Liver (tissue), 9 donors: ENCODE measurements around the gene PGGHG. TPM values are rescaled to one million over a fixed set of nuclear protein-coding genes. Genes with fewer than 3 reads are reported as not detected.

ENCODE experiments used
- DNase-seq: peaks from one replicate; pipeline ENCODE4 v3.0.0-alpha.2; 2017; ENCODE audit warnings: low spot score
- H3K27ac ChIP-seq, 2 donors: one replicate each; pipeline ENCODE4 v1.7.0; 2013; ENCODE audit warnings: inconsistent platforms in 2 of 2, low read length in 2 of 2, control low read depth in 1 of 2, low read depth in 1 of 2, mild to moderate bottlenecking in 1 of 2
- H3K27me3 ChIP-seq, 4 donors: one replicate each; pipeline versions ENCODE4 v1.6.1 to v1.7.0; 2013; ENCODE audit warnings: low read length in 3 of 4, inconsistent platforms in 1 of 4, mild to moderate bottlenecking in 1 of 4, moderate library complexity in 1 of 4; ENCODE audit not compliant: control insufficient read depth in 4 of 4, insufficient read depth in 4 of 4
- H3K36me3 ChIP-seq, 4 donors: one replicate each; pipeline versions ENCODE4 v1.6.1 to v1.7.0; 2013; ENCODE audit warnings: low read length in 3 of 4, mild to moderate bottlenecking in 3 of 4, low read depth in 1 of 4, moderate library complexity in 1 of 4; ENCODE audit not compliant: control insufficient read depth in 4 of 4, insufficient read depth in 3 of 4
- H3K4me1 ChIP-seq, 4 donors: one replicate each; pipeline versions ENCODE4 v1.6.1 to v1.7.0; 2013; ENCODE audit warnings: low read length in 3 of 4, mild to moderate bottlenecking in 3 of 4, moderate library complexity in 1 of 4; ENCODE audit not compliant: control insufficient read depth in 4 of 4, insufficient read depth in 4 of 4
- H3K4me3 ChIP-seq, 3 donors: one replicate each; pipeline versions ENCODE4 v1.6.1 to v1.7.0; 2013; ENCODE audit warnings: low read length in 3 of 3, control low read depth in 1 of 3, low read depth in 1 of 3, mild to moderate bottlenecking in 1 of 3
- H3K9ac ChIP-seq, 2 donors: one replicate each; pipeline ENCODE4 v1.7.0; 2013; ENCODE audit warnings: low read length in 2 of 2, mild to moderate bottlenecking in 2 of 2, moderate library complexity in 2 of 2, control low read depth in 1 of 2, low read depth in 1 of 2
- H3K9me3 ChIP-seq, 4 donors: one replicate each; pipeline versions ENCODE4 v1.6.1 to v1.7.0; 2013; ENCODE audit warnings: low read length in 3 of 4; ENCODE audit not compliant: control insufficient read depth in 4 of 4
- ATF3 ChIP-seq: IDR thresholded peaks from 2 replicates; pipeline ENCODE4 v1.6.1; 2016; ENCODE audit warnings: antibody characterized with exemption
- EGR1 ChIP-seq, 2 donors: IDR thresholded peaks; 2 replicates each; pipeline ENCODE4 v1.6.1; 2016 to 2018; ENCODE audit warnings: antibody characterized with exemption in 2 of 2, low read depth in 2 of 2
- FOXA1 ChIP-seq: IDR thresholded peaks from 2 replicates; pipeline ENCODE4 v1.6.1; 2016; ENCODE audit warnings: antibody characterized with exemption
- FOXA2 ChIP-seq: IDR thresholded peaks from 2 replicates; pipeline ENCODE4 v1.6.1; 2016; ENCODE audit warnings: antibody characterized with exemption
- GABPA ChIP-seq, 2 donors: IDR thresholded peaks in 1 of 2; conservative IDR thresholded peaks in 1 of 2; 2 replicates each; pipeline ENCODE4 v1.6.1; 2016; ENCODE audit warnings: antibody characterized with exemption in 2 of 2, mild to moderate bottlenecking in 1 of 2, moderate library complexity in 1 of 2
- HNF4A ChIP-seq, 2 donors: conservative IDR thresholded peaks; 2 replicates each; pipeline ENCODE4 v1.6.1; 2016; ENCODE audit warnings: antibody characterized with exemption in 2 of 2, mild to moderate bottlenecking in 2 of 2
- HNF4G ChIP-seq: IDR thresholded peaks from 2 replicates; pipeline ENCODE4 v1.6.1; 2016; ENCODE audit warnings: antibody characterized with exemption
- JUND ChIP-seq, 2 donors: IDR thresholded peaks; 2 replicates each; pipeline ENCODE4 v1.6.1; 2016; ENCODE audit warnings: antibody characterized with exemption in 2 of 2
- NR2F2 ChIP-seq: IDR thresholded peaks from 2 replicates; pipeline ENCODE4 v1.6.1; 2016; ENCODE audit warnings: antibody characterized with exemption
- RAD21 ChIP-seq, 2 donors: IDR thresholded peaks; 2 replicates each; pipeline ENCODE4 v1.6.1; 2016; ENCODE audit warnings: antibody characterized with exemption in 2 of 2, mild to moderate bottlenecking in 2 of 2
- REST ChIP-seq: IDR thresholded peaks from 2 replicates; pipeline ENCODE4 v1.6.1; 2016; ENCODE audit warnings: antibody characterized with exemption, mild to moderate bottlenecking
- RXRA ChIP-seq, 2 donors: IDR thresholded peaks; 2 replicates each; pipeline ENCODE4 v1.6.1; 2017 to 2018; ENCODE audit warnings: antibody characterized with exemption in 2 of 2, mild to moderate bottlenecking in 1 of 2
- SP1 ChIP-seq: IDR thresholded peaks from 2 replicates; pipeline ENCODE4 v1.6.1; 2018; ENCODE audit warnings: antibody characterized with exemption, mild to moderate bottlenecking
- TAF1 ChIP-seq: conservative IDR thresholded peaks from 2 replicates; pipeline ENCODE4 v1.6.1; 2016; ENCODE audit warnings: antibody characterized with exemption, mild to moderate bottlenecking
- YY1 ChIP-seq: IDR thresholded peaks from 2 replicates; pipeline ENCODE4 v1.6.1; 2016; ENCODE audit warnings: antibody characterized with exemption, mild to moderate bottlenecking
- ZBTB33 ChIP-seq: IDR thresholded peaks from 2 replicates; pipeline ENCODE4 v1.6.1; 2016; ENCODE audit warnings: antibody characterized with exemption
- WGBS: extraction: QIAGEN DNeasy Blood & Tissue Kit; methylation state at CpG from one replicate; pipeline ENCODE4 v1.1.7; 2013; 5-methylcytosine and 5-hydroxymethylcytosine counted together
- polyA plus RNA-seq, 2 donors: library from polyadenylated mRNA; stranded (reverse) in 1 of 2; unstranded in 1 of 2; fragments of 200-250 nt in 1 of 2; fragments of >200 nt in 1 of 2; fragmentation: Nextera tagmentation in 1 of 2; extraction: Ambion mirVana in 1 of 2; gene quantifications; one replicate each; pipeline versions ENCODE4 v1.2.1 to v1.2.3, GENCODE V29; 2013 to 2015
- total RNA-seq, 2 donors: library from RNA; depleted of rRNA; stranded (reverse); fragments of >200 nt; gene quantifications; one replicate each; pipeline ENCODE4 v1.2.3, GENCODE V29; 2014
- TF ChIP-seq, protein P1 (sequence below): IDR thresholded peaks from 2 replicates; pipeline ENCODE4 v1.6.1; 2016; ENCODE audit warnings: antibody characterized with exemption
- donor health status: healthy.
- donor health status: healthy.
- donor health status: healthy.
- donor health status: healthy.
- donor health status: healthy.

The PGGHG gene
- total and polyA plus RNA-seq, 4 donors = 1.3 to 11.4 (median 7.5) TPM

- no peak overlapping the region for H3K9ac ChIP-seq
- no peak overlapping the region for H3K4me3 ChIP-seq
- no peak for TF ChIP-seq GABPA (IDR thresholded peaks at IDR 0.05 in 1 of 2, conservative IDR thresholded peaks at IDR 0.05 in 1 of 2)
- no peak for TF ChIP-seq EGR1 (IDR thresholded peaks at IDR 0.05; ENCODE audit: low read depth in 2 of 2)
- no peak for TF ChIP-seq FOXA2
- no peak for TF ChIP-seq NR2F2
- TF ChIP-seq ATF3 = no peak
- TF ChIP-seq ZBTB33 = no peak
- TF ChIP-seq RAD21 (IDR thresholded peaks at IDR 0.05) = no peak
- TF ChIP-seq, protein P1, sequence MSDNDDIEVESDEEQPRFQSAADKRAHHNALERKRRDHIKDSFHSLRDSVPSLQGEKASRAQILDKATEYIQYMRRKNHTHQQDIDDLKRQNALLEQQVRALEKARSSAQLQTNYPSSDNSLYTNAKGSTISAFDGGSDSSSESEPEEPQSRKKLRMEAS = no peak
- no peak for TF ChIP-seq FOXA1
- TF ChIP-seq RXRA (IDR thresholded peaks at IDR 0.05) = no peak
- no peak for TF ChIP-seq HNF4G
- TF ChIP-seq TAF1 = no peak
- TF ChIP-seq REST = no peak
- no peak for TF ChIP-seq HNF4A (conservative IDR thresholded peaks at IDR 0.05)
- no peak for DNase-seq
- H3K27ac ChIP-seq = no peak overlapping the region
- H3K4me1 ChIP-seq = peaks cover 0 to 8% (median 6%) of the 10 kb centered on the region in 4 donors
- 94% methylated on average over 18 of the region's 18 CpGs for WGBS
- H3K36me3 ChIP-seq = peaks cover 0 to 2% (median 0%) of the 10 kb centered on the region in 4 donors
- no peaks in the 10 kb centered on the region for H3K9me3 ChIP-seq
- H3K27me3 ChIP-seq = no peaks in the 10 kb centered on the region
These were observed 4.4 kb downstream of the PGGHG start for GRCh38 chr11:293271-293851.

DNA sequence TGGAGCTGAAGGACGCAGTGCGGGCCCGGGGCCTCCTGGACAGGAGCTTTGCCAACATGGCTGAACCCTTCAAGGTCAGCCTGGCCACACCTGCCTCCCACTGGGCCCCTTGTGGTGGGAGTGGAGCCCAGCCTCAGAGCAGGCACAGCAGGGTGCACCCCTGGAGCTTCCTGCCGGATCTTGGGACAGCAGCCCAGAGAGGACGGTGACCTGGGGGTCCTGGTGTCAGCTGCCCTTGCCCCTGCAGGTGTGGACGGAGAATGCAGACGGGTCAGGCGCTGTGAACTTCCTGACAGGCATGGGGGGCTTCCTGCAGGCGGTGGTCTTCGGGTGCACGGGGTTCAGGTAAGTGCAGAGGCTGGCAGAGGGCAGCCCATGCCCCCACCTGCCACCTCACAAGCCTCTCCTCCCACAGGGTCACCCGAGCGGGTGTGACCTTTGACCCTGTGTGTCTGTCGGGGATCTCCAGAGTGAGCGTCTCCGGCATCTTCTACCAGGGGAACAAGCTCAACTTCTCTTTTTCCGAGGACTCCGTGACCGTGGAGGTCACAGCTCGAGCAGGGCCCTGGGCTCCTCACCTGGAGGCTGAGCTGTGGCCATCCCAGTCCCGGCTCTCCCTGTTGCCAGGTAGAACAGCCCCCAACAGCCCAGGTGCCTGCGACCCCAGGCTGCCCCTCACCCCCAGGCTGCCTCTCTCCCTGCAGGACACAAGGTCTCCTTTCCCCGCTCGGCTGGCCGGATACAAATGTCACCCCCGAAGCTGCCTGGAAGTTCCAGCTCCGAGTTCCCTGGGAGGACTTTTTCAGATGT is 5.1 kb downstream of the PGGHG start:
- peaks cover 0 to 7% (median 6%) of the 10 kb centered on the region in 4 donors for H3K4me1 ChIP-seq
- 91% methylated on average over 27 of the region's 27 CpGs for WGBS
- no peaks in the 10 kb centered on the region for H3K9me3 ChIP-seq
- no peak overlapping the region for H3K9ac ChIP-seq
- H3K27me3 ChIP-seq = no peaks in the 10 kb centered on the region
- no peak for DNase-seq
- no peak overlapping the region for H3K4me3 ChIP-seq
- H3K36me3 ChIP-seq = peaks cover 0 to 2% (median 0%) of the 10 kb centered on the region in 4 donors
- H3K27ac ChIP-seq = no peak overlapping the region
- no peak for TF ChIP-seq NR2F2
- no peak for TF ChIP-seq SP1
- no peak for TF ChIP-seq REST
- TF ChIP-seq EGR1 (IDR thresholded peaks at IDR 0.05; ENCODE audit: low read depth in 2 of 2) = no peak
- no peak for TF ChIP-seq RAD21 (IDR thresholded peaks at IDR 0.05)
- TF ChIP-seq FOXA1 = no peak
- TF ChIP-seq JUND (IDR thresholded peaks at IDR 0.05) = no peak
- TF ChIP-seq, protein P1 = no peak
- TF ChIP-seq ATF3 = no peak
- TF ChIP-seq RXRA (IDR thresholded peaks at IDR 0.05) = no peak
- TF ChIP-seq YY1 = no peak
- TF ChIP-seq ZBTB33 = no peak
- no peak for TF ChIP-seq HNF4A (conservative IDR thresholded peaks at IDR 0.05)
- no peak for TF ChIP-seq TAF1
- no peak for TF ChIP-seq HNF4G
